ENCODE measurements around the gene CORO7.

Gene CORO7

GRCh38 chr16:4426722-4427372, 10.5 kb upstream of the CORO7 start:
- in situ Hi-C loops (cut with HindIII; ENCODE audit: low sequenced_read_pairs), result no loop called here

- in situ Hi-C loops (cut with HindIII; ENCODE audit: low sequenced_read_pairs), result no loop called here
Measured at GRCh38 chr16:4426021-4426684, 9.8 kb upstream of the CORO7 start.

- in situ Hi-C loops (cut with HindIII; ENCODE audit: low sequenced_read_pairs), result no loop called here
Measured at GRCh38 chr16:4425378-4426020, 9.1 kb upstream of the CORO7 start, which contains the start of gene DNAJA3. Gene DNAJA3, plus strand, starts transcription at chr16:4425868. Its CDS starts 14 bp downstream, at chr16:4425882.

- in situ Hi-C loops (cut with HindIII; ENCODE audit: low sequenced_read_pairs), result no loop called here
Measured at GRCh38 chr16:4420505-4421105, 4.2 kb upstream of the CORO7 start.

GRCh38 chr16:4419402-4419959, 3.1 kb upstream of the CORO7 start:
- in situ Hi-C loops (cut with HindIII; ENCODE audit: low sequenced_read_pairs), result no loop called here

GRCh38 chr16:4415538-4416199, 727 bp downstream of the CORO7 start:
- in situ Hi-C loops (cut with HindIII; ENCODE audit: low sequenced_read_pairs), result no loop called here

- in situ Hi-C loops (cut with HindIII; ENCODE audit: low sequenced_read_pairs), result no loop called here
Measured at GRCh38 chr16:4414187-4414917, 2.0 kb downstream of the CORO7 start.

- in situ Hi-C loops (cut with HindIII; ENCODE audit: low sequenced_read_pairs), result no loop called here
Measured at GRCh38 chr16:4412854-4413253, 3.5 kb downstream of the CORO7 start.

- in situ Hi-C loops (cut with HindIII; ENCODE audit: low sequenced_read_pairs), result no loop called here
Measured at GRCh38 chr16:4412159-4412558, 4.2 kb downstream of the CORO7 start.

- in situ Hi-C loops (cut with HindIII; ENCODE audit: low sequenced_read_pairs), result no loop called here
Measured at GRCh38 chr16:4411684-4412083, 4.7 kb downstream of the CORO7 start.

GRCh38 chr16:4410335-4411075, 5.9 kb downstream of the CORO7 start:
- in situ Hi-C loops (cut with HindIII; ENCODE audit: low sequenced_read_pairs), result no loop called here

- in situ Hi-C loops (cut with HindIII; ENCODE audit: low sequenced_read_pairs), result no loop called here
Measured at GRCh38 chr16:4409081-4409932, 7.1 kb downstream of the CORO7 start.

- in situ Hi-C loops (cut with HindIII; ENCODE audit: low sequenced_read_pairs), result no loop called here
Measured at GRCh38 chr16:4408323-4408690, 8.1 kb downstream of the CORO7 start.

- in situ Hi-C loops (cut with HindIII; ENCODE audit: low sequenced_read_pairs), result no loop called here
Measured at GRCh38 chr16:4407543-4408322, 8.7 kb downstream of the CORO7 start.

GRCh38 chr16:4404967-4405696, 11.3 kb downstream of the CORO7 start:
- in situ Hi-C loops (cut with HindIII; ENCODE audit: low sequenced_read_pairs), result no loop called here

- in situ Hi-C loops (cut with HindIII; ENCODE audit: low sequenced_read_pairs), result no loop called here
Measured at GRCh38 chr16:4404247-4404966, 12.0 kb downstream of the CORO7 start.
